Testis (tissue), 2 donors: ENCODE results near the gene SLC2A9.

Experiments used
- POLR2A ChIP-seq: fragments of 450-650 bp; IDR thresholded peaks from one replicate; pipeline ENCODE4 v1.6.1; 2017; ENCODE audit warnings: antibody characterized with exemption, mild to moderate bottlenecking, moderate library complexity
- TF ChIP-seq, protein P1 (sequence below), 3 experiments: fragments of 450-650 bp in 2 of 3; fragments of 200-600 bp in 1 of 3; sonication (generic) in 1 of 3; IDR thresholded peaks; one replicate each; pipeline ENCODE4 v1.5.1; 2016 to 2019; ENCODE audit warnings: antibody characterized with exemption in 3 of 3, mild to moderate bottlenecking in 2 of 3, moderate library complexity in 1 of 3

- TF ChIP-seq, protein P1, sequence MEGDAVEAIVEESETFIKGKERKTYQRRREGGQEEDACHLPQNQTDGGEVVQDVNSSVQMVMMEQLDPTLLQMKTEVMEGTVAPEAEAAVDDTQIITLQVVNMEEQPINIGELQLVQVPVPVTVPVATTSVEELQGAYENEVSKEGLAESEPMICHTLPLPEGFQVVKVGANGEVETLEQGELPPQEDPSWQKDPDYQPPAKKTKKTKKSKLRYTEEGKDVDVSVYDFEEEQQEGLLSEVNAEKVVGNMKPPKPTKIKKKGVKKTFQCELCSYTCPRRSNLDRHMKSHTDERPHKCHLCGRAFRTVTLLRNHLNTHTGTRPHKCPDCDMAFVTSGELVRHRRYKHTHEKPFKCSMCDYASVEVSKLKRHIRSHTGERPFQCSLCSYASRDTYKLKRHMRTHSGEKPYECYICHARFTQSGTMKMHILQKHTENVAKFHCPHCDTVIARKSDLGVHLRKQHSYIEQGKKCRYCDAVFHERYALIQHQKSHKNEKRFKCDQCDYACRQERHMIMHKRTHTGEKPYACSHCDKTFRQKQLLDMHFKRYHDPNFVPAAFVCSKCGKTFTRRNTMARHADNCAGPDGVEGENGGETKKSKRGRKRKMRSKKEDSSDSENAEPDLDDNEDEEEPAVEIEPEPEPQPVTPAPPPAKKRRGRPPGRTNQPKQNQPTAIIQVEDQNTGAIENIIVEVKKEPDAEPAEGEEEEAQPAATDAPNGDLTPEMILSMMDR (IDR thresholded peaks at IDR 0.05): no peak
- no peak for TF ChIP-seq POLR2A
These were observed 87.3 kb downstream of the SLC2A9 start for GRCh38 chr4:9933956-9934355.
